Measurements from ENCODE around the gene SLC35F5.

Gene SLC35F5

GRCh38 chr2:113750385-113750784 lies 6.1 kb downstream of the SLC35F5 start:
- TF ChIP-seq POLR2AphosphoS5 (IDR thresholded peaks at IDR 0.05; ENCODE audit: low read depth, low read length), result no peak
- TF ChIP-seq SIN3A (IDR thresholded peaks at IDR 0.05; ENCODE audit: borderline replicate concordance, insufficient read depth, low read length), result no peak
- no peak for TF ChIP-seq FOXP2 (optimal IDR thresholded peaks at IDR 0.05; ENCODE audit: borderline replicate concordance, extremely low read depth, extremely low read length, insufficient read depth)

- TF ChIP-seq TAF1 (IDR thresholded peaks at IDR 0.05; ENCODE audit: borderline replicate concordance, insufficient read depth, low read length) (no peak), FOXP2 (optimal IDR thresholded peaks at IDR 0.05; ENCODE audit: borderline replicate concordance, extremely low read depth, extremely low read length, insufficient read depth) (no peak), SIN3A (IDR thresholded peaks at IDR 0.05; ENCODE audit: borderline replicate concordance, insufficient read depth, low read length) (no peak), REST (IDR thresholded peaks at IDR 0.05; ENCODE audit: insufficient read depth in 1 of 2, low read depth in 2 of 2, low read length in 2 of 2) (no peak), POLR2AphosphoS5 (IDR thresholded peaks at IDR 0.05; ENCODE audit: low read depth, low read length) (no peak)
These were observed 15.4 kb downstream of the SLC35F5 start for GRCh38 chr2:113741091-113741490.

GRCh38 chr2:113739849-113740248 lies 16.6 kb downstream of the SLC35F5 start:
- no peak for TF ChIP-seq REST (IDR thresholded peaks at IDR 0.05; ENCODE audit: insufficient read depth in 1 of 2, low read depth in 2 of 2, low read length in 2 of 2)
- TF ChIP-seq TAF1 (IDR thresholded peaks at IDR 0.05; ENCODE audit: borderline replicate concordance, insufficient read depth, low read length), result no peak

GRCh38 chr2:113734185-113734584 lies 22.3 kb downstream of the SLC35F5 start:
- TF ChIP-seq SIN3A (IDR thresholded peaks at IDR 0.05; ENCODE audit: borderline replicate concordance, insufficient read depth, low read length), result no peak
- TF ChIP-seq FOXP2 (optimal IDR thresholded peaks at IDR 0.05; ENCODE audit: borderline replicate concordance, extremely low read depth, extremely low read length, insufficient read depth), result no peak
- TF ChIP-seq TAF1 (IDR thresholded peaks at IDR 0.05; ENCODE audit: borderline replicate concordance, insufficient read depth, low read length), result no peak
- TF ChIP-seq REST (IDR thresholded peaks at IDR 0.05; ENCODE audit: insufficient read depth in 1 of 2, low read depth in 2 of 2, low read length in 2 of 2), result no peak
- no peak for TF ChIP-seq POLR2AphosphoS5 (IDR thresholded peaks at IDR 0.05; ENCODE audit: low read depth, low read length)

GRCh38 chr2:113724010-113724409 lies 32.4 kb downstream of the SLC35F5 start:
- TF ChIP-seq SIN3A (IDR thresholded peaks at IDR 0.05; ENCODE audit: borderline replicate concordance, insufficient read depth, low read length), result no peak

GRCh38 chr2:113723411-113723810 lies 33.0 kb downstream of the SLC35F5 start:
- TF ChIP-seq SIN3A (IDR thresholded peaks at IDR 0.05; ENCODE audit: borderline replicate concordance, insufficient read depth, low read length), result no peak
- TF ChIP-seq POLR2AphosphoS5 (IDR thresholded peaks at IDR 0.05; ENCODE audit: low read depth, low read length), result no peak
- no peak for TF ChIP-seq REST (IDR thresholded peaks at IDR 0.05; ENCODE audit: insufficient read depth in 1 of 2, low read depth in 2 of 2, low read length in 2 of 2)
- no peak for TF ChIP-seq FOXP2 (optimal IDR thresholded peaks at IDR 0.05; ENCODE audit: borderline replicate concordance, extremely low read depth, extremely low read length, insufficient read depth)
- no peak for TF ChIP-seq TAF1 (IDR thresholded peaks at IDR 0.05; ENCODE audit: borderline replicate concordance, insufficient read depth, low read length)

Data from PFSK-1 (cell line).